ENCODE measurements around the gene CRTC2.

- TF ChIP-seq, protein P1, sequence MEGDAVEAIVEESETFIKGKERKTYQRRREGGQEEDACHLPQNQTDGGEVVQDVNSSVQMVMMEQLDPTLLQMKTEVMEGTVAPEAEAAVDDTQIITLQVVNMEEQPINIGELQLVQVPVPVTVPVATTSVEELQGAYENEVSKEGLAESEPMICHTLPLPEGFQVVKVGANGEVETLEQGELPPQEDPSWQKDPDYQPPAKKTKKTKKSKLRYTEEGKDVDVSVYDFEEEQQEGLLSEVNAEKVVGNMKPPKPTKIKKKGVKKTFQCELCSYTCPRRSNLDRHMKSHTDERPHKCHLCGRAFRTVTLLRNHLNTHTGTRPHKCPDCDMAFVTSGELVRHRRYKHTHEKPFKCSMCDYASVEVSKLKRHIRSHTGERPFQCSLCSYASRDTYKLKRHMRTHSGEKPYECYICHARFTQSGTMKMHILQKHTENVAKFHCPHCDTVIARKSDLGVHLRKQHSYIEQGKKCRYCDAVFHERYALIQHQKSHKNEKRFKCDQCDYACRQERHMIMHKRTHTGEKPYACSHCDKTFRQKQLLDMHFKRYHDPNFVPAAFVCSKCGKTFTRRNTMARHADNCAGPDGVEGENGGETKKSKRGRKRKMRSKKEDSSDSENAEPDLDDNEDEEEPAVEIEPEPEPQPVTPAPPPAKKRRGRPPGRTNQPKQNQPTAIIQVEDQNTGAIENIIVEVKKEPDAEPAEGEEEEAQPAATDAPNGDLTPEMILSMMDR (IDR thresholded peaks at IDR 0.05), result no peak
- peak; percentile 100 for TF ChIP-seq POLR2AphosphoS5 (IDR thresholded peaks at IDR 0.05; ENCODE audit: low read depth, low read length)
Measured at GRCh38 chr1:153990468-153991150, 32.2 kb upstream of the CRTC2 start, which contains the start of gene RPS27.
